Endothelial cell (in vitro differentiated cells): ENCODE results near the gene PPM1B. TPM values are rescaled to one million over a fixed set of nuclear protein-coding genes. Genes with fewer than 3 reads are reported as not detected.

Source experiments
- DNase-seq: peaks from one replicate; pipeline ENCODE4 v3.0.0; 2021; ENCODE audit warnings: low spot score
- H3K27ac Mint-ChIP-seq: one replicate; pipeline ENCODE4 v1.8.0; 2021; ENCODE audit warnings: mixed read lengths, inconsistent platforms; ENCODE audit not compliant: unreplicated experiment
- H3K27me3 Mint-ChIP-seq: one replicate; pipeline ENCODE4 v1.8.0; 2021; ENCODE audit warnings: mild to moderate bottlenecking, moderate library complexity, mixed read lengths, inconsistent platforms; ENCODE audit not compliant: unreplicated experiment
- H3K36me3 Mint-ChIP-seq: one replicate; pipeline ENCODE4 v1.8.0; 2021; ENCODE audit warnings: mild to moderate bottlenecking, low read depth, mixed read lengths, inconsistent platforms; ENCODE audit not compliant: unreplicated experiment
- H3K4me1 Mint-ChIP-seq: one replicate; pipeline ENCODE4 v1.8.0; 2021; ENCODE audit warnings: mild to moderate bottlenecking, mixed read lengths, inconsistent platforms; ENCODE audit not compliant: unreplicated experiment
- H3K4me3 Mint-ChIP-seq: one replicate; pipeline ENCODE4 v1.8.0; 2021; ENCODE audit warnings: mild to moderate bottlenecking, mixed read lengths, inconsistent platforms; ENCODE audit not compliant: unreplicated experiment
- H3K9me3 Mint-ChIP-seq: one replicate; pipeline ENCODE4 v1.8.0; 2021; ENCODE audit warnings: mixed read lengths, inconsistent platforms; ENCODE audit not compliant: unreplicated experiment
- CTCF ChIP-seq: fragments of 200-600 bp; sonication (generic); IDR thresholded peaks from one replicate; pipeline ENCODE4 v1.5.0; 2021; ENCODE audit warnings: antibody characterized with exemption; ENCODE audit not compliant: unreplicated experiment
- total RNA-seq: library from RNA; stranded (reverse); fragmentation: NEBNext Ultra II Directional; extraction: Animal tissue kit (Norgen Biotek cat#: 25700); gene quantifications from one replicate; pipeline ENCODE4 v1.2.1, GENCODE V29; 2021; ENCODE audit not compliant: unreplicated experiment

PPM1B gene
- total RNA-seq, 1 donor from 2014 or later: 31.2 TPM

GRCh38 chr2:44191739-44192138, 23.1 kb downstream of the PPM1B start:
- no peak overlapping the region for H3K27ac Mint-ChIP-seq
- peaks cover 5% of the 10 kb centered on the region for H3K4me1 Mint-ChIP-seq
- H3K9me3 Mint-ChIP-seq: no peaks in the 10 kb centered on the region
- TF ChIP-seq CTCF: no peak
- peaks cover 2% of the 10 kb centered on the region for H3K27me3 Mint-ChIP-seq
- no peaks in the 10 kb centered on the region for H3K36me3 Mint-ChIP-seq
- no peak for DNase-seq
- H3K4me3 Mint-ChIP-seq: no peak overlapping the region

- Mint-ChIP-seq H3K9me3 (no peaks in the 10 kb centered on the region), H3K36me3 (no peaks in the 10 kb centered on the region), H3K4me1 (peaks cover 5% of the 10 kb centered on the region), H3K4me3 (no peak overlapping the region), H3K27ac (no peak overlapping the region), H3K27me3 (no peaks in the 10 kb centered on the region)
- no peak for TF ChIP-seq CTCF
- no peak for DNase-seq
Observed at GRCh38 chr2:44192646-44193045, 24.0 kb downstream of the PPM1B start.

GRCh38 chr2:44195714-44196113, 27.0 kb downstream of the PPM1B start:
- Mint-ChIP-seq H3K27ac (no peak overlapping the region), H3K27me3 (no peaks in the 10 kb centered on the region), H3K9me3 (no peaks in the 10 kb centered on the region), H3K4me1 (no peaks in the 10 kb centered on the region), H3K4me3 (no peak overlapping the region), H3K36me3 (no peaks in the 10 kb centered on the region)
- no peak for TF ChIP-seq CTCF
- no peak for DNase-seq

GRCh38 chr2:44197816-44198215, 29.1 kb downstream of the PPM1B start:
- Mint-ChIP-seq H3K4me3 (no peak overlapping the region), H3K36me3 (no peaks in the 10 kb centered on the region), H3K27me3 (no peaks in the 10 kb centered on the region), H3K9me3 (no peaks in the 10 kb centered on the region), H3K27ac (no peak overlapping the region), H3K4me1 (no peaks in the 10 kb centered on the region)
- no peak for TF ChIP-seq CTCF
- DNase-seq: no peak

- H3K4me1 Mint-ChIP-seq: no peaks in the 10 kb centered on the region
- no peaks in the 10 kb centered on the region for H3K27me3 Mint-ChIP-seq
- H3K36me3 Mint-ChIP-seq: peaks cover 8% of the 10 kb centered on the region
- DNase-seq: no peak
- H3K27ac Mint-ChIP-seq: no peak overlapping the region
- no peaks in the 10 kb centered on the region for H3K9me3 Mint-ChIP-seq
- no peak for TF ChIP-seq CTCF
- no peak overlapping the region for H3K4me3 Mint-ChIP-seq
Observed at GRCh38 chr2:44200011-44200410, 31.3 kb downstream of the PPM1B start.
